Gastroesophageal sphincter (tissue), 3 donors: ENCODE data around the gene DHRS12.

Experiments
- EP300 ChIP-seq: sonication (generic); formaldehyde crosslinking; IDR thresholded peaks from one replicate; pipeline ENCODE4 v1.6.1; 2017; ENCODE audit warnings: antibody characterized with exemption, mild to moderate bottlenecking
- POLR2A ChIP-seq, 2 donors: fragments of 450-650 bp; IDR thresholded peaks; one replicate each; pipeline ENCODE4 v1.6.1; 2017; ENCODE audit warnings: antibody characterized with exemption in 2 of 2, mild to moderate bottlenecking in 2 of 2, moderate library complexity in 1 of 2
- POLR2AphosphoS5 ChIP-seq: sonication (generic); formaldehyde crosslinking; IDR thresholded peaks from one replicate; pipeline ENCODE4 v1.6.1; 2017; ENCODE audit warnings: antibody characterized with exemption
- TF ChIP-seq, protein P1 (sequence below), 4 experiments: fragments of 200-600 bp in 2 of 4; fragments of 450-650 bp in 2 of 4; sonication (generic) in 1 of 4; IDR thresholded peaks; one replicate each; pipeline ENCODE4 v1.5.1; 2017 to 2019; ENCODE audit warnings: antibody characterized with exemption in 4 of 4, mild to moderate bottlenecking in 2 of 4, moderate library complexity in 2 of 4

DNA sequence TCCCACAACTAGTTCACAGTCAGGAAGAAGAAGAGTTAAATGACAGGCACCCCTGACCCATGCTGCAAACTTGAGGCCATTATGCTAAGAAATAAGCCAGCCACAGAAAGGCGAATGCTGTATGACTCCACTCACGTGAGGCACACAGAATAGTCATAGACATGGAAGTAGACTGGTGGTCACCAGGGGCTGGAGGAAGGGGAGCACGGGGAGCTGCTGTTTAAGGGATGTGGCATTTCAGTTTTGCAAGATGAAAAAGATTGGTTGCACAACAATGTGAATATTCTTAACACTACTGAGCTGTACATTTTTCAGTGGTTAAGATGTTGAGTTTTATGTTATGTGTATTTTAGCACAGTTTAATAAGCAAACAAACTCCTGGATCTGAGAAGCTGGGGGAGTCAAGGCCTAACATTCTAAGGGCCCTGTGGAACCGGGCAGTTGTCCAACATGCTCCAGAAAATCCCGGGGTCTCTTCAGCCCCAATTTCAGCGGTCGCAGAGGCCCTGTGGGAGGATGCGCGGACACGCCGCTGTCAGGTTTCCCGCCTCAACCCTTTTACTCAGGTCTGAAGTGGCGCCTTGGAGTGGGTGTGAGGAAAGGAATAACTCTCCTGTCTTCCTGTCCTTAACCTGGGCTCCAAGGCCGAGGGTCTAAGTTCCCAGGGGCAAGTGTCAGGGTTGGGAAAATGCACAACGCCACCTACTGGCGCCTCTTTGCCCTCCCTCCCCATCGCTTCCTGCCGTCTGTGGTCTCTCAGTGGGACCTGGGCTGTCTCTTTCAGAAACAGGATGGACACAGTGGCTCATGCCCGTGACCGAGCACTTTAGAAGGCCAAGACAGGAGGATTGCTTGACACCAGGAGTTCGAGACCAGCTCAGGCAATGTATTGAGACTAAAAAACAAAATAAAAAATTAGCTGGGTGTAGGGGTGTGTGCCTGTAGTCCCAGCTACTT is 45.5 kb upstream of the DHRS12 start:
- TF ChIP-seq, protein P1, sequence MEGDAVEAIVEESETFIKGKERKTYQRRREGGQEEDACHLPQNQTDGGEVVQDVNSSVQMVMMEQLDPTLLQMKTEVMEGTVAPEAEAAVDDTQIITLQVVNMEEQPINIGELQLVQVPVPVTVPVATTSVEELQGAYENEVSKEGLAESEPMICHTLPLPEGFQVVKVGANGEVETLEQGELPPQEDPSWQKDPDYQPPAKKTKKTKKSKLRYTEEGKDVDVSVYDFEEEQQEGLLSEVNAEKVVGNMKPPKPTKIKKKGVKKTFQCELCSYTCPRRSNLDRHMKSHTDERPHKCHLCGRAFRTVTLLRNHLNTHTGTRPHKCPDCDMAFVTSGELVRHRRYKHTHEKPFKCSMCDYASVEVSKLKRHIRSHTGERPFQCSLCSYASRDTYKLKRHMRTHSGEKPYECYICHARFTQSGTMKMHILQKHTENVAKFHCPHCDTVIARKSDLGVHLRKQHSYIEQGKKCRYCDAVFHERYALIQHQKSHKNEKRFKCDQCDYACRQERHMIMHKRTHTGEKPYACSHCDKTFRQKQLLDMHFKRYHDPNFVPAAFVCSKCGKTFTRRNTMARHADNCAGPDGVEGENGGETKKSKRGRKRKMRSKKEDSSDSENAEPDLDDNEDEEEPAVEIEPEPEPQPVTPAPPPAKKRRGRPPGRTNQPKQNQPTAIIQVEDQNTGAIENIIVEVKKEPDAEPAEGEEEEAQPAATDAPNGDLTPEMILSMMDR (IDR thresholded peaks at IDR 0.05) = peak in 1 of 4 experiments; percentile 35
- no peak for TF ChIP-seq EP300
- no peak for TF ChIP-seq POLR2AphosphoS5
- no peak for TF ChIP-seq POLR2A (IDR thresholded peaks at IDR 0.05)
